Activated naive CD8-positive, alpha-beta T cell treated with anti-CD3 and anti-CD28 coated beads for 36 hours (primary cell): ENCODE data around the gene RHEX. TPM values are rescaled to one million over a fixed set of nuclear protein-coding genes. Genes with fewer than 3 reads are reported as not detected.

Experiments
- DNase-seq: peaks from one replicate; pipeline ENCODE4 v3.0.0; 2021
- H3K27ac Mint-ChIP-seq: one replicate; pipeline ENCODE4 v1.8.0; 2022; ENCODE audit warnings: mild to moderate bottlenecking, moderate library complexity, mixed read lengths
- H3K27me3 Mint-ChIP-seq: one replicate; pipeline ENCODE4 v1.8.0; 2022; ENCODE audit warnings: mild to moderate bottlenecking, mixed read lengths
- H3K36me3 Mint-ChIP-seq: one replicate; pipeline ENCODE4 v1.8.0; 2021; ENCODE audit warnings: mild to moderate bottlenecking, mixed read lengths
- H3K4me1 Mint-ChIP-seq: one replicate; pipeline ENCODE4 v1.8.0; 2021; ENCODE audit warnings: mixed read lengths
- H3K4me3 Mint-ChIP-seq: one replicate; pipeline ENCODE4 v1.8.0; 2022; ENCODE audit warnings: mild to moderate bottlenecking, moderate library complexity, mixed read lengths
- H3K9me3 Mint-ChIP-seq: one replicate; pipeline ENCODE4 v1.8.0; 2022; ENCODE audit warnings: mixed read lengths
- total RNA-seq, 2 experiments: library from RNA; stranded (reverse); gene quantifications; one replicate each; pipeline ENCODE4 v1.2.3, GENCODE V29; 2021

RHEX gene
- total RNA-seq, 2 experiments from 2014 or later: not detected

DNA sequence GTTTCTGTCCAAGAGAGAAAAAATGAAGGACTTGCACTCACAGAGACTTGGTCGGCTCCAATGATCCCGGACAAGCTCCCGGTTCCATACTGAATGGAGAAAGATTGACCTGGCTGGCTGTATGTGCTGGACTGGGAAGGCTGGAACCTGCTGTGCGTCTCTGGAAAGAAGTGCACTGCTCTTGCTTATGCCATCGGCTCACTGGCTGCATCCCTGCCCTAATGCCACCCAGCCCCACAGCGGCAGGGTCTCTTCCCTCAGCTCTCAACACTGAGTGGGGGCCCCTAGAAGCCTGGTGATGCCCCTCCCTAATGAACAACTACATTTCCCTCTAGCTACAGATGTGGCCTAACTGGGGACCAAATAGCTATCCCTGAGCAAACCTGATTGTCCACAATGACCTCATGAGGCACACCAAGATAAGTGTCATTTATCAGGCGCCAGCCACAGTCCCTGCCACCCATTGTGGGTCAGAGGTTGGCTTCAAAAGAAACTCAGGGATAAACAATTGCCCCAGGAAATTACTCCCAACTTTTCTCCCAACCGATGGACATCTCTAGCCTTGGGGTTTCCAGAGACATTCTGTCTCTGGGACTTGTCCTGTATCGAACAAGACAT is 31.9 kb upstream of the RHEX start:
- Mint-ChIP-seq H3K36me3 (no peaks in the 10 kb centered on the region), H3K27me3 (no peaks in the 10 kb centered on the region), H3K9me3 (no peaks in the 10 kb centered on the region), H3K27ac (no peak overlapping the region), H3K4me3 (no peak overlapping the region), H3K4me1 (peaks cover 1% of the 10 kb centered on the region)
- no peak for DNase-seq

DNA sequence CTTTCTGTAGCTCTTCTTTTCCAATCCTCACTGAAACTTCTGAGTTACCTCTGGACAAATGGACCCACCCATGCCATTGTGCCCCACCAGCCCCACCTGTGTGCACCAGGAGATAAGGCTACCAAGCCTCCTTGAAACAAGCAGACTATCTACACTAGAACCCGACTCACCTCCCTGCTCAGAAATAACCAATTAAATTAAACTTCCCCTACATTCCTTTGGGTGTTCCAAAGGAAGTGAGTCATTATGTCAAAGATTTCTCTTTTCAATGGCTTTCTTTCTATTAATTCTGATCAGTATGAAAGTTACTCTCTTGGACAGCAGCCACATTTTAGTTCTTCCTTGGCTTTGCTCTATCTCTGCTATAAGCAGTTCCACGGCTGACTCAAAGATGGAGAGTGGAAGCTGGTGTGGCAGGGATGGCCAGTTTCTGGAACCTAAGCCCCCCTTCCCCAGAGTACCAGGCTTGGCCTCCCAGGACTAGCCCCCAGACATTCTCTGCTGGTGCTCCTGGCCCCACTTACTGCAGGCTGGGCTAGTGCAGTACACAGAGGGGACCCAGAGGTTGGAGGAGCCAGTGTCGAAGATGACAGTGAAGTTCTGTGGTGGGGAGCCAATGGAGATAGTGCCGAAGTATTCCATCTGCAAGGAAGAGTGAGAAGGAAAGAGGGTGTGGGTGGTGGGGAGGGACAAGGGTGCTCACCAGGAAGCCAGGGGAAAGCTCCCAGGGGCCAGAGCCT is 31.2 kb upstream of the RHEX start:
- H3K27me3 Mint-ChIP-seq: no peaks in the 10 kb centered on the region
- peaks cover 1% of the 10 kb centered on the region for H3K4me1 Mint-ChIP-seq
- DNase-seq: no peak
- H3K36me3 Mint-ChIP-seq: no peaks in the 10 kb centered on the region
- H3K4me3 Mint-ChIP-seq: no peak overlapping the region
- H3K9me3 Mint-ChIP-seq: no peaks in the 10 kb centered on the region
- H3K27ac Mint-ChIP-seq: no peak overlapping the region

- Mint-ChIP-seq H3K27me3 (peaks cover 2% of the 10 kb centered on the region), H3K9me3 (no peaks in the 10 kb centered on the region), H3K27ac (no peak overlapping the region), H3K4me3 (no peak overlapping the region), H3K4me1 (peaks cover 1% of the 10 kb centered on the region), H3K36me3 (no peaks in the 10 kb centered on the region)
- no peak for DNase-seq
Measured at GRCh38 chr1:206022766-206023165, 30.2 kb upstream of the RHEX start.

DNA sequence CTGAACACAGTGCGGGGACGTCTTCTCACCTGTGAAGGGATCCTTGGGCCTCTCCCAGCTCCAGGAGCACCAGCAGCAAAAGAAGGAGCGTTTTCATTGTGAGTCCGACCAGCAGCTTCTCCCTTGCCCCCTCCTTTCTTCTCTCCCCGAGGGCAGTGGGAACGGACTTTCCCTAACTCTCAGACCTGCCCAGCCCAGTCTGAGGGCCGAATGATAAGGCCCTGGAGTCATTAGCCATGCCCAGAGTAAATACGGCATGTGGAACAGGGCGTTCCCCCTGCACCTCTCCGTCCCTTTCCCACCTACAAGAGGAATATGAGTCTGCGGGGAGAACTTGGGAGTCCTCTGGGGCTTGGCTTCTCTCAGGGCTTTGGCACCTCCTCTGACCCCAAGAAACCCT is 29.3 kb upstream of the RHEX start, which contains the start of gene CTSE:
CTSE (minus strand) TSS at position 201 of the 400 bp plus-strand sequence; CDS start at position 97, 104 bp downstream.
- no peaks in the 10 kb centered on the region for H3K9me3 Mint-ChIP-seq
- H3K4me1 Mint-ChIP-seq: peaks cover 1% of the 10 kb centered on the region
- no peaks in the 10 kb centered on the region for H3K36me3 Mint-ChIP-seq
- peaks cover 4% of the 10 kb centered on the region for H3K27me3 Mint-ChIP-seq
- no peak for DNase-seq
- no peak within 1 kb of the TSS for H3K27ac Mint-ChIP-seq
- no peak within 1 kb of the TSS for H3K4me3 Mint-ChIP-seq

GRCh38 chr1:206025283-206025820 is 27.6 kb upstream of the RHEX start:
- Mint-ChIP-seq H3K27me3 (peaks cover 7% of the 10 kb centered on the region), H3K4me3 (no peak overlapping the region), H3K9me3 (no peaks in the 10 kb centered on the region), H3K4me1 (peaks cover 1% of the 10 kb centered on the region), H3K27ac (no peak overlapping the region), H3K36me3 (no peaks in the 10 kb centered on the region)
- DNase-seq: no peak

DNA sequence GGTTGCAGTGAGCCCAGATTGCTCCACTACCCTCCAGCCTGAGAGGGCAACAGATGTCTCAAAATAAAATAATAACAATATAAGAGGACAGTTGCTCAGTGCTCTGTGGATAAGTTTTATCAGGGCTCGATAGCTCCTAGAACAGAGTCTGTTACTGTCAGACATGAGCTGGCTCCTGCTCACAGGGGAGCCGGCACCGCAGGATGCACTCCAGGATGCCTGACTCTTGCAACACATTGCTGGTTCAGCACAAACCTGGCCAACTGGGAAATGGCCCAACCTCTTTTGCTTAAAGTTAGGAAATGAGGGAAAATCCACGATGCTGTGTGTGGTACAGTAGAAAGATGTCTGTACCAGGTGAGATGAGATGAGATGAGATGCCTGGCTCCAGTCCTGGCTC is 23.5 kb upstream of the RHEX start:
- no peak overlapping the region for H3K27ac Mint-ChIP-seq
- no peak overlapping the region for H3K4me3 Mint-ChIP-seq
- H3K36me3 Mint-ChIP-seq: no peaks in the 10 kb centered on the region
- H3K27me3 Mint-ChIP-seq: peaks cover 19% of the 10 kb centered on the region
- DNase-seq: no peak
- H3K9me3 Mint-ChIP-seq: no peaks in the 10 kb centered on the region
- H3K4me1 Mint-ChIP-seq: peaks cover 4% of the 10 kb centered on the region

DNA sequence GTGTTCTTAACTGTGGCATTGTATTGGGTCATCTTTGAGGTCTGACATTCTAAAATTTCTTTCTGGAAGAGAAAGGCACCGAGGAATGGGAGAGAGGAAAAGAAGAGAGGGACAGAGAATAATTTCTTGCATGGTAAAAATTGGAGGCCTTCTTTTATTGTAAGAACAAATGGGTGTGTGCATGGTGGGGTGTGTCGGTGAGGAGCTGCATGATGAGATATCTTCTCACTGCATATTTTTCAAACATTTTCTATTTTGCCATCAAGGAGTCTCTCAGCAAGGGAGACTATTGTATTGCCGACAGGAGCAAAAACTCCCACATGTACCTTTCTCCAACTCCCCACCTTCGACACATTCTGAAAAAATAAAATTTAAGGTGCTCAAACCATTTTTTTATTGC is 22.8 kb upstream of the RHEX start:
- Mint-ChIP-seq H3K4me3 (no peak overlapping the region), H3K27me3 (peaks cover 25% of the 10 kb centered on the region), H3K36me3 (no peaks in the 10 kb centered on the region), H3K27ac (no peak overlapping the region), H3K4me1 (peaks cover 10% of the 10 kb centered on the region), H3K9me3 (no peaks in the 10 kb centered on the region)
- DNase-seq: no peak

DNA sequence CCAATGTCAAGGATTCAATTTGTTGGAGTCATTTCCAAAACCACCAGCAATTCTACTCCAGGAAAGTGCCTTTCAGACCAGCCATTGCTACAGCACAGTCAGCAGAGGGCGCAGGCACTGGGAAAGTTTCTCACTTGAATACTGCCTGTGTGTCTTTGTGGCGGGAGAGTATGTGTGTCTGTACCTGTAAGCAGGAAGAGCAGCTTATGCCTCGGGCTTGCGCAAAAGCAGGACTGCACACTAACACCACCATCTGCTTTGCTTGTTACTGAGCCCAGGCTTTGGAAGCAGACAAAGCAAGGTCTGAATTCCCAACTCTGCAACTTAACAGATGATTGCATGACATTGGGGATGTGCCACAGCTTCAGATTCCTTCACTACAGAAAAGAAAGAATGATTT is 22.3 kb upstream of the RHEX start:
- Mint-ChIP-seq H3K27ac (no peak overlapping the region), H3K36me3 (no peaks in the 10 kb centered on the region), H3K27me3 (peaks cover 25% of the 10 kb centered on the region), H3K4me3 (no peak overlapping the region), H3K4me1 (peaks cover 12% of the 10 kb centered on the region), H3K9me3 (no peaks in the 10 kb centered on the region)
- peak; percentile 68 for DNase-seq

DNA sequence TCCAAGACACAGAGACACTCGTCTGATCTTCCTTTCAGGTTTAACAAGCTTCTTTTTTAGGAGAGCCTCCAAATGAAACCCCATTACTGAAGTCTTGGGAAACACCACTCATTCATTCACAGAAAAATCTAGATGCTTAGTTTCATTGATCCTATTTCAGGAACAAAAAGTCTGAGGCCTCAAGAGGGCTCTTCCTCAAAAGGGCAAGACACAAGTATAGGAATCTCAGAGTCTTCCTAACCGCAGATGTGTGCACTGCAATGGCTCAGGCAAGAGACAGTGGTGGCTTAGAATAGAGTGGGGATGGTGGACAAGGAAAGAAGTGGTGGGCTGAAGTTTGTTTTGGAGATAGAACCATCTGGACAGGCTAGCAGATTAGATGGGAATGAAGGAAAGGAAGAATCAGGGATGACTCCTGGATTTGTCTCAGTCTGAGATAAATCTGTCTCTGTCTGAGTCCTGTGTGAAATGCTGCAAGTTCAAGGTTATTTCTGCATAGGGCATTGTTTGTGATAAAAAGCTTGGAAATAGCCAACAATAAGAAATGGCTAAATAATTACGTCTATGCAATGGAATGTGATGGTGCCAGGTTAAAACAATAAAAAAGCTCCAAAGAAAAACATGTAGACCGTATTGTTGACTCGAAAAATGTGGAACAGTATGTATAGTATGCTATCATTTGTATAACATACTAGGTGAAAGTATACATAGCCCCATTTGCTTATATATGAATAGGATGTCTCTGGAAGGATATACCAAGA is 20.4 kb upstream of the RHEX start:
- H3K4me3 Mint-ChIP-seq: no peak overlapping the region

DNA sequence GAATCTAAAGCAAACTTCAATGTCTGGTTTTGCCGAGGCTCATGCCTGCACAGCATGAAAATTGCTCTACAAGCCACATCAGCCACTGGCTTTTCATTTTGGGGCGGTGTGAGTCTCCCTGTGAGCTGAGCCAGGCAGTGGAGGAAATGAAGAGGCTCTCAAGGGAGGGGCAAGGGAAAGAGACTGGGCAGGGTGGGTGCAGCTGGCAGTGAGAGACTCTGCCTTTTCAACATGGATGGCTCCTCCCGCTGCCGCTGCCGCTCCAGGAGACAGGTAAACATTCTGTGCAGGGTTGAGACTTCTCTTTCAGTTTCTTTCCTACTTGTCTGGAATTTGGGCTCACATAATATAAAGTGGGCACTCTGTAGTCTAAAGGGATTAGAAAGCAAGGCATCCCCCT is 17.9 kb upstream of the RHEX start:
- H3K36me3 Mint-ChIP-seq: no peaks in the 10 kb centered on the region
- peaks cover 29% of the 10 kb centered on the region for H3K4me1 Mint-ChIP-seq
- H3K27ac Mint-ChIP-seq: peak overlapping the region; percentile 35
- DNase-seq: no peak
- peaks cover 34% of the 10 kb centered on the region for H3K27me3 Mint-ChIP-seq
- peak overlapping the region; percentile 29 for H3K4me3 Mint-ChIP-seq
- H3K9me3 Mint-ChIP-seq: no peaks in the 10 kb centered on the region

More for the DNA sequence above, 20.4 kb upstream of the RHEX start:
- Mint-ChIP-seq H3K27me3 (peaks cover 28% of the 10 kb centered on the region), H3K4me1 (peaks cover 19% of the 10 kb centered on the region), H3K36me3 (no peaks in the 10 kb centered on the region), H3K27ac (no peak overlapping the region), H3K9me3 (no peaks in the 10 kb centered on the region)
- no peak for DNase-seq

DNA sequence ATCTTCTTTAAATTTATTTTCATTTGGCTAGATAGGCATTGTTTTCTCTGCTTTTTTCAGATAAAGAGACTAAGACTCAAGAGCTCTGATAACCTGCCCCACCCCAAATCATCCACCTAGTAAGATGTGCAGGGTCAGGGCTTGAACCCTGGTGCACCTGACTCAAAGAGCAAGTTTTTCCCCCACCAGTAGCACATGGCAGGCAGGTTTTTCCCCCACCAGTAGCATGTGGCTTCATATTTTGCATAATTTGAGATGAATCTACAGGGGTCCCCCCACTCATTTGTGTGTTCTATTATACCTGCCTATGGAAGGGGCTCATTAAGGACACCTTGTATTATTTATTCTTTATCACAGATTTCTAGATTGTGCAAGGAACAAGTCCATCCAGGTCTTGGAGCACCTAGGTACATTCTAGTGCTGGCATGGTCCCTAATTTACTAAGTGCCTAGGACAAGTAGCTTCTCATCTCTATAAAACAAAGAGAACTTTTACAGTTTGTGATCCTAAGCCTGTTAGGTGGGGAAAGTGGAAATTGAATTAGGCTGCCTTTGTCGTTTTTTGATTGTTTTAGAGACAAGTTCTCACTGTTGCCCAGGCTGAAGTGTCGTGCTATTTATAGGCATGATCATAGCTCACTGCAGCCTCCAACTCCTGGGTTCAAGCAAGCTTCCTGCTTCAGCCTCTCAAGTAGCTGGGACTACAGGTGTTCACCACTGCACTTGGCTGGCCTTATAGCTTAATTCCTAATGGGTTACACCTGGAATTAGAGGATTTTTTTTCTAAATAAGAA is 16.1 kb upstream of the RHEX start:
- Mint-ChIP-seq H3K9me3 (no peaks in the 10 kb centered on the region), H3K36me3 (no peaks in the 10 kb centered on the region), H3K4me1 (peaks cover 25% of the 10 kb centered on the region), H3K27ac (no peak overlapping the region), H3K27me3 (peaks cover 39% of the 10 kb centered on the region), H3K4me3 (no peak overlapping the region)
- DNase-seq: no peak

DNA sequence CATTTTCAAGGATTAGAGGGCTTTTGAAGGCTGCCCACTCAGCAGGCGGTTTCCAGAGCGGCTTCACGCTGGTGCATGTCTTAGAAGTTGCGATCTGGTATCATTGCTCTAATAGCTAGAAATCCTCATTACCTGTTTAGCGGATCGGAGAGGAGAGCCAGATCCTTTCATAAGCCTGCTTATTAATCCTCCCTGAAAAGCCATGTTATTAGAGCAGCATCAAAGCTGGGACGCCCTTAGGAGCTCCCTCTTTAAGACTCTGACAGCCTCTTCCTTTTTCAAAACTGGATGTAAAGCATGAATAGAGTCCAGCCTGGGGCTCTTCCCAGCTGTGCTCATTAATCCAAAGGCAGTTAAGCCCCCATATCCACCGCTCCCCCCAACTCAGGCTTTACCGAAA is 15.4 kb upstream of the RHEX start:
- Mint-ChIP-seq H3K4me1 (peaks cover 25% of the 10 kb centered on the region), H3K4me3 (no peak overlapping the region), H3K36me3 (no peaks in the 10 kb centered on the region), H3K27me3 (peaks cover 39% of the 10 kb centered on the region), H3K9me3 (no peaks in the 10 kb centered on the region), H3K27ac (no peak overlapping the region)
- no peak for DNase-seq

GRCh38 chr1:206039046-206039973 is 13.7 kb upstream of the RHEX start:
- H3K9me3 Mint-ChIP-seq: no peaks in the 10 kb centered on the region
- peak overlapping the region; percentile 8 for H3K27ac Mint-ChIP-seq
- no peak overlapping the region for H3K4me3 Mint-ChIP-seq
- peaks cover 32% of the 10 kb centered on the region for H3K27me3 Mint-ChIP-seq
- no peaks in the 10 kb centered on the region for H3K36me3 Mint-ChIP-seq
- H3K4me1 Mint-ChIP-seq: peaks cover 25% of the 10 kb centered on the region
- DNase-seq: no peak

DNA sequence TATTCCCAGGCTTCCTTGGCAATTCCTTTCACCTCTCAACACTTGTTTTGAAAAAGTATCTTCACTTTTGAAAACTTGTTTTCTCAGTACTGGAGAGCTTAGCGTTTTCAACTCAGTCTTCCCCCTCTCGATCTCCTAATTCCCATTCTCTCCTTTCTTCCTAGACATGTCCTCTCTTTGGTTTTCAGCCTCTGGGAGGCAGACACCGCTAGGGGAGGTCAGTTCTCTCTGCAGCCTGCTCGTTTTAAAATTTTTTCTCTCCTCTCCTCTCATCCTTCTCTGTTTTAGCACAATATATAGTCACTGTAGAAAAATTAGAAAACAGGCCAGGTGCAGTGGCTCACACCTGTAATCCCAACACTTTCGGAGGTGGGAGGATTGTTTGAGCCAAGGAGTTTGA is 12.6 kb upstream of the RHEX start:
- H3K36me3 Mint-ChIP-seq: no peaks in the 10 kb centered on the region
- H3K27me3 Mint-ChIP-seq: peaks cover 25% of the 10 kb centered on the region
- H3K4me1 Mint-ChIP-seq: peaks cover 18% of the 10 kb centered on the region
- H3K27ac Mint-ChIP-seq: no peak overlapping the region
- no peak for DNase-seq
- H3K9me3 Mint-ChIP-seq: no peaks in the 10 kb centered on the region
- no peak overlapping the region for H3K4me3 Mint-ChIP-seq
